ENCODE results near the gene TTLL6.

DNA sequence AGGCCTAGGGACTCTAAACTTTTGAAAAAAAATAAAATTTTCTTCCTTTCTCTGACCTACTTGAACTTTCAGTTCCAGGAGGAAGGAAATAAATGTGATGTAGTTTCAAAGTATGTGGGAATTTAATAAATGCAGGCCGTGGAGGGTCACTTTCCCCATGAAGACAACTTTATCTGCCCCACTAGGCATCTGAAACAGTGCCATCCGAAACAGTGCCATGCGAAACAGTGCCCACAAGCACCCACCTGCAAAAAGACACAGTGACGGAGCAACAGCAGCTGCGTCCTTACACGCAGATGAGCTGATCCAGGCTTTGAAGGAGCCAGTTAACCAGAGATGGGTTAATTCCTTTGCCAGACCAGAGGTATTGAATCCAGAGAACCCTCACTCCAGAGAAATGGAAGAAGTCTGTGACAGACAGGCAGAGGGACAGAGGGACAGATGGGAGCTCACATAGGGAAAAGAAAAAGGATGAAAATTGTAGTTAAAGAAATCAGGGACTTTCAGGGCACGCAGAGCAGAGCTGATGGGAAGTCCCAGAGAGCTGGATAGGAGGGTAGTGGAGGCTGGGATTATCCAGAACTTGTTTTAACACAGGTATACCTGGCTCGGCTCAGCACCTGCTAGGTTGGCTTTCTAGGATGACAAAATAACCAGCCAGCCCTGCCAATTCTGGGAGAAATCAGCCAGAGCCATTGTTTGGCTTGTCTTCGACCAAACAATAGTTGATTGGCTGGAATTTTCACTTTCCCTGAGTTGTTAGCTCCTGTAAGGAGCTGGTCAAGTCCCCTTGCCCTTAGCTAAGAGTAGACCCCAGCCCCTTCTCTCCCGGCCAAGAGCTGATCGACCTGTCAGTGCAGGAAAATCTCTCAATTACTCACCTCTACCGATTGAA is 71.4 kb downstream of the TTLL6 start:
- TF ChIP-seq, protein P1, sequence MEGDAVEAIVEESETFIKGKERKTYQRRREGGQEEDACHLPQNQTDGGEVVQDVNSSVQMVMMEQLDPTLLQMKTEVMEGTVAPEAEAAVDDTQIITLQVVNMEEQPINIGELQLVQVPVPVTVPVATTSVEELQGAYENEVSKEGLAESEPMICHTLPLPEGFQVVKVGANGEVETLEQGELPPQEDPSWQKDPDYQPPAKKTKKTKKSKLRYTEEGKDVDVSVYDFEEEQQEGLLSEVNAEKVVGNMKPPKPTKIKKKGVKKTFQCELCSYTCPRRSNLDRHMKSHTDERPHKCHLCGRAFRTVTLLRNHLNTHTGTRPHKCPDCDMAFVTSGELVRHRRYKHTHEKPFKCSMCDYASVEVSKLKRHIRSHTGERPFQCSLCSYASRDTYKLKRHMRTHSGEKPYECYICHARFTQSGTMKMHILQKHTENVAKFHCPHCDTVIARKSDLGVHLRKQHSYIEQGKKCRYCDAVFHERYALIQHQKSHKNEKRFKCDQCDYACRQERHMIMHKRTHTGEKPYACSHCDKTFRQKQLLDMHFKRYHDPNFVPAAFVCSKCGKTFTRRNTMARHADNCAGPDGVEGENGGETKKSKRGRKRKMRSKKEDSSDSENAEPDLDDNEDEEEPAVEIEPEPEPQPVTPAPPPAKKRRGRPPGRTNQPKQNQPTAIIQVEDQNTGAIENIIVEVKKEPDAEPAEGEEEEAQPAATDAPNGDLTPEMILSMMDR (IDR thresholded peaks at IDR 0.05) = no peak
- TF ChIP-seq POLR2A (IDR thresholded peaks at IDR 0.05) = no peak
